ENCODE results near the gene PCGF2. TPM values are rescaled to one million over a fixed set of nuclear protein-coding genes. Genes with fewer than 3 reads are reported as not detected.

PCGF2 gene
- total RNA-seq, 6 donors from 2014 or later: 14.6 to 51.7 (median 31.9) TPM

- 80 to 94% methylated on average over 1 to 3 of the region's 3 CpGs for WGBS, 2 donors
- Histone ChIP-seq H3K9me3 (no peaks in the 10 kb centered on the region), H3K4me3 (no peak overlapping the region), H3K4me1 (peaks cover 12 to 39% (median 29%) of the 10 kb centered on the region in 4 donors), H3K36me3 (peaks cover 13 to 74% (median 48%) of the 10 kb centered on the region in 4 donors), H3K27me3 (peaks cover 0 to 3% (median 0%) of the 10 kb centered on the region in 4 donors), H3K27ac (peak overlapping the region in 1 of 4 donors; percentile 38)
- no peak for DNase-seq
- no peak for ATAC-seq (ENCODE audit: low FRiP score in 2 of 2)
- TF ChIP-seq CTCF (IDR thresholded peaks at IDR 0.05): no peak
- TF ChIP-seq POLR2AphosphoS5 (IDR thresholded peaks at IDR 0.05): no peak
- no peak for TF ChIP-seq EP300 (IDR thresholded peaks at IDR 0.05)
- no peak for TF ChIP-seq POLR2A (IDR thresholded peaks at IDR 0.05)
These were observed 37.6 kb downstream of the PCGF2 start for GRCh38 chr17:38710604-38710962.

- Histone ChIP-seq H3K27ac (peak overlapping the region in 2 of 4 donors; percentile 38 to 50), H3K27me3 (peaks cover 0 to 3% (median 0%) of the 10 kb centered on the region in 4 donors), H3K4me3 (no peak overlapping the region), H3K36me3 (peaks cover 13 to 69% (median 45%) of the 10 kb centered on the region in 4 donors), H3K4me1 (peaks cover 12 to 39% (median 29%) of the 10 kb centered on the region in 4 donors), H3K9me3 (no peaks in the 10 kb centered on the region)
- 79 to 80% methylated on average over 12 to 13 of the region's 13 CpGs for WGBS, 2 donors
- no peak for TF ChIP-seq POLR2A (IDR thresholded peaks at IDR 0.05)
- TF ChIP-seq EP300 (IDR thresholded peaks at IDR 0.05): no peak
- TF ChIP-seq CTCF (IDR thresholded peaks at IDR 0.05): no peak
- no peak for TF ChIP-seq POLR2AphosphoS5 (IDR thresholded peaks at IDR 0.05)
- DNase-seq (no peak), ATAC-seq (ENCODE audit: low FRiP score in 2 of 2) (no peak)
These were observed 38.1 kb downstream of the PCGF2 start for GRCh38 chr17:38709864-38710603.

GRCh38 chr17:38709104-38709820 is 38.9 kb downstream of the PCGF2 start:
- DNase-seq (no peak), ATAC-seq (ENCODE audit: low FRiP score in 2 of 2) (no peak)
- Histone ChIP-seq H3K4me3 (no peak overlapping the region), H3K36me3 (peaks cover 13 to 61% (median 40%) of the 10 kb centered on the region in 4 donors), H3K27ac (peak overlapping the region in 1 of 4 donors; percentile 25), H3K27me3 (peaks cover 0 to 3% (median 0%) of the 10 kb centered on the region in 4 donors), H3K4me1 (peaks cover 12 to 40% (median 29%) of the 10 kb centered on the region in 4 donors), H3K9me3 (no peaks in the 10 kb centered on the region)
- TF ChIP-seq CTCF (IDR thresholded peaks at IDR 0.05) (no peak), POLR2AphosphoS5 (IDR thresholded peaks at IDR 0.05) (no peak)
- 89 to 91% methylated on average over 17 to 18 of the region's 18 CpGs for WGBS, 2 donors

- H3K4me1 ChIP-seq: peaks cover 19 to 55% (median 39%) of the 10 kb centered on the region in 4 donors
These were observed 40.3 kb downstream of the PCGF2 start for GRCh38 chr17:38707678-38708351.

More at GRCh38 chr17:38707678-38708351, 40.3 kb downstream of the PCGF2 start:
- Histone ChIP-seq H3K36me3 (peaks cover 7 to 47% (median 27%) of the 10 kb centered on the region in 4 donors), H3K4me3 (no peak overlapping the region), H3K9me3 (no peaks in the 10 kb centered on the region), H3K27me3 (peaks cover 0 to 3% (median 0%) of the 10 kb centered on the region in 4 donors), H3K27ac (peak overlapping the region in 1 of 4 donors; percentile 94)
- DNase-seq (no peak), ATAC-seq (ENCODE audit: low FRiP score in 2 of 2) (no peak)
- 75 to 80% methylated on average over 17 to 21 of the region's 21 CpGs for WGBS, 2 donors
- TF ChIP-seq EP300 (IDR thresholded peaks at IDR 0.05) (no peak), POLR2AphosphoS5 (IDR thresholded peaks at IDR 0.05) (no peak), POLR2A (IDR thresholded peaks at IDR 0.05) (no peak), CTCF (IDR thresholded peaks at IDR 0.05) (no peak)
